Keratinocyte (primary cell): ENCODE data around the gene KRTAP10-12. TPM values are rescaled to one million over a fixed set of nuclear protein-coding genes. Genes with fewer than 3 reads are reported as not detected.

ENCODE experiments used
- DNase-seq: peaks from one replicate; pipeline ENCODE4 v3.0.0-alpha.2; 2011; ENCODE audit warnings: low read depth, missing footprints, low spot score
- FAIRE-seq: peaks from 2 replicates; lab custom pipeline; 2011; peaks lifted over from hg19 to GRCh38; lab: Jason Lieb, UNC
- H2AFZ ChIP-seq: 2 replicates; pipeline ENCODE4 v1.6.0; 2012; ENCODE audit warnings: low read length, control low read depth, inconsistent platforms; ENCODE audit not compliant: control insufficient read depth
- H3K27ac ChIP-seq: 2 replicates; pipeline ENCODE4 v1.5.1; 2011; ENCODE audit warnings: low read length; ENCODE audit not compliant: control insufficient read depth, insufficient read depth
- H3K27me3 ChIP-seq: 3 replicates; pipeline ENCODE4 v1.6.0; 2011; ENCODE audit warnings: low read length; ENCODE audit not compliant: control insufficient read depth, insufficient read depth; ENCODE audit errors: extremely low read depth
- H3K36me3 ChIP-seq, 2 experiments: 2 replicates in 1 of 2; 3 replicates in 1 of 2; pipeline ENCODE4 v1.5.1; 2011; ENCODE audit warnings: low read length in 2 of 2, mild to moderate bottlenecking in 1 of 2; ENCODE audit not compliant: control insufficient read depth in 2 of 2, insufficient read depth in 2 of 2; ENCODE audit errors: extremely low read depth in 1 of 2
- H3K4me1 ChIP-seq: 3 replicates; pipeline ENCODE4 v1.5.1; 2011; ENCODE audit warnings: low read length; ENCODE audit not compliant: control insufficient read depth, insufficient read depth; ENCODE audit errors: extremely low read depth
- H3K4me2 ChIP-seq: 3 replicates; pipeline ENCODE4 v1.6.0; 2011; ENCODE audit warnings: low read depth, low read length; ENCODE audit not compliant: control insufficient read depth, insufficient read depth; ENCODE audit errors: extremely low read depth
- H3K4me3 ChIP-seq, 3 experiments: fragments of 200-600 bp in 1 of 3; sonication (generic) in 1 of 3; 2 replicates in 2 of 3; 3 replicates in 1 of 3; pipeline ENCODE4 v1.5.1; 2011 to 2016; ENCODE audit warnings: low read length in 3 of 3, mild to moderate bottlenecking in 3 of 3, control low read depth in 2 of 3, inconsistent platforms in 1 of 3, low read depth in 1 of 3, mixed read lengths in 1 of 3, mixed run types in 1 of 3, moderate library complexity in 1 of 3; ENCODE audit not compliant: control insufficient read depth in 2 of 3, insufficient read depth in 2 of 3; ENCODE audit errors: extremely low read depth in 1 of 3
- H3K79me2 ChIP-seq: 2 replicates; pipeline ENCODE4 v1.6.0; 2012; ENCODE audit warnings: low read length; ENCODE audit not compliant: control insufficient read depth, insufficient read depth
- H3K9ac ChIP-seq: 3 replicates; pipeline ENCODE4 v1.6.0; 2011; ENCODE audit warnings: low read length; ENCODE audit not compliant: control insufficient read depth, insufficient read depth; ENCODE audit errors: extremely low read depth
- H3K9me1 ChIP-seq: 3 replicates; pipeline ENCODE4 v1.6.0; 2011; ENCODE audit warnings: low read length; ENCODE audit not compliant: control insufficient read depth, insufficient read depth; ENCODE audit errors: extremely low read depth
- H3K9me3 ChIP-seq: 2 replicates; pipeline ENCODE4 v1.5.1; 2012; ENCODE audit warnings: low read depth, low read length; ENCODE audit not compliant: control insufficient read depth
- H4K20me1 ChIP-seq: 3 replicates; pipeline ENCODE4 v1.6.0; 2011; ENCODE audit warnings: low read length; ENCODE audit not compliant: control insufficient read depth, insufficient read depth; ENCODE audit errors: extremely low read depth
- EZH2 ChIP-seq: IDR thresholded peaks from one replicate; pipeline ENCODE4 v1.6.1; 2012; ENCODE audit warnings: inconsistent platforms, mild to moderate bottlenecking, low read length, moderate library complexity
- dilution Hi-C: fragments of 300-500 bp; cut with MboI; formaldehyde crosslinking; loops from one replicate; pipeline ENCODE4 v1.7.0; 2020; ENCODE audit warnings: low sequenced_read_pairs; ENCODE audit not compliant: extremely low pct_ligation_motif_present
- polyA plus RNA-seq, 5 experiments: library from polyadenylated mRNA; depleted of rRNA in 3 of 5; stranded (reverse) in 3 of 5; stranded (forward) in 1 of 5; unstranded in 1 of 5; fragments of >200 nt; gene quantifications; 1 replicate in 1 of 5; 2 replicates in 3 of 5; 3 replicates in 1 of 5; pipeline versions ENCODE4 v1.2.1 to v1.2.3, GENCODE V29; 2011 to 2012; ENCODE audit warnings: missing spikeins in 2 of 5, low read depth in 1 of 5, low replicate concordance in 1 of 5
- TF ChIP-seq, protein P1 (sequence below), 3 experiments: IDR thresholded peaks in 1 of 3; conservative IDR thresholded peaks in 1 of 3; optimal IDR thresholded peaks in 1 of 3; 2 replicates in 2 of 3; 3 replicates in 1 of 3; pipeline versions ENCODE3 to v1.5.1; 2011; ENCODE audit warnings: low read length in 3 of 3, mild to moderate bottlenecking in 3 of 3, moderate library complexity in 2 of 3, control low read depth in 1 of 3, inconsistent platforms in 1 of 3; ENCODE audit not compliant: insufficient read depth in 2 of 3; ENCODE audit errors: extremely low read depth in 1 of 3

Gene KRTAP10-12
- polyA plus RNA-seq, 1 donor (not counting 4 experiments of a cell fraction or from before 2014, with no cell fraction given) = not detected

DNA sequence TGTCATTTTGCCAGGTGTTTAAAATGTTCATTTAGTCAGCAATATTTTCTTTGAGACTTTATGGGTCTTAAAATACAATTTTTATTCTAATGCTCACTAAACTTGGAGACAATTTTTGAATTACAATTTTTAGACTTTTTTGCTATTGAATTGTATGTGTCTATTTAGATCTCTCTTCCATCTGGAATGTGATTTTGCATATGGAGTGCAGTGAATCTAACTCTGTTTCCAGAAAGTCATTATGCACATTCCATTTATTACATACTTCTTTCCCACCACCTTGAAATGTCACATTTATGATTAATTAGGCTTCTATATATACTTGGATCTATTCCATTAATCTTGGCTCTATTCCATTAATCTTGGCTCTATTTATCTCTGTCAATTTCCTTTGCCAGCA is 20.0 kb downstream of the KRTAP10-12 start:
- Histone ChIP-seq H2AFZ (no peak overlapping the region), H3K27ac (no peak overlapping the region), H3K9me3 (peaks cover 2% of the 10 kb centered on the region), H3K4me1 (no peaks in the 10 kb centered on the region), H3K36me3 (no peaks in the 10 kb centered on the region), H3K9ac (no peak overlapping the region), H3K4me3 (no peak overlapping the region), H3K79me2 (no peaks in the 10 kb centered on the region), H3K27me3 (peaks cover 30% of the 10 kb centered on the region), H3K4me2 (no peak overlapping the region), H3K9me1 (no peaks in the 10 kb centered on the region), H4K20me1 (no peaks in the 10 kb centered on the region)
- FAIRE-seq (no peak), DNase-seq (no peak)
- TF ChIP-seq EZH2 = no peak
- TF ChIP-seq, protein P1, sequence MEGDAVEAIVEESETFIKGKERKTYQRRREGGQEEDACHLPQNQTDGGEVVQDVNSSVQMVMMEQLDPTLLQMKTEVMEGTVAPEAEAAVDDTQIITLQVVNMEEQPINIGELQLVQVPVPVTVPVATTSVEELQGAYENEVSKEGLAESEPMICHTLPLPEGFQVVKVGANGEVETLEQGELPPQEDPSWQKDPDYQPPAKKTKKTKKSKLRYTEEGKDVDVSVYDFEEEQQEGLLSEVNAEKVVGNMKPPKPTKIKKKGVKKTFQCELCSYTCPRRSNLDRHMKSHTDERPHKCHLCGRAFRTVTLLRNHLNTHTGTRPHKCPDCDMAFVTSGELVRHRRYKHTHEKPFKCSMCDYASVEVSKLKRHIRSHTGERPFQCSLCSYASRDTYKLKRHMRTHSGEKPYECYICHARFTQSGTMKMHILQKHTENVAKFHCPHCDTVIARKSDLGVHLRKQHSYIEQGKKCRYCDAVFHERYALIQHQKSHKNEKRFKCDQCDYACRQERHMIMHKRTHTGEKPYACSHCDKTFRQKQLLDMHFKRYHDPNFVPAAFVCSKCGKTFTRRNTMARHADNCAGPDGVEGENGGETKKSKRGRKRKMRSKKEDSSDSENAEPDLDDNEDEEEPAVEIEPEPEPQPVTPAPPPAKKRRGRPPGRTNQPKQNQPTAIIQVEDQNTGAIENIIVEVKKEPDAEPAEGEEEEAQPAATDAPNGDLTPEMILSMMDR (optimal IDR thresholded peaks at IDR 0.05 in 1 of 3, IDR thresholded peaks at IDR 0.05 in 1 of 3, conservative IDR thresholded peaks at IDR 0.05 in 1 of 3; ENCODE audit: extremely low read depth in 1 of 3, insufficient read depth in 2 of 3, low read length in 3 of 3) = no peak
- dilution Hi-C loops = no loop called here

DNA sequence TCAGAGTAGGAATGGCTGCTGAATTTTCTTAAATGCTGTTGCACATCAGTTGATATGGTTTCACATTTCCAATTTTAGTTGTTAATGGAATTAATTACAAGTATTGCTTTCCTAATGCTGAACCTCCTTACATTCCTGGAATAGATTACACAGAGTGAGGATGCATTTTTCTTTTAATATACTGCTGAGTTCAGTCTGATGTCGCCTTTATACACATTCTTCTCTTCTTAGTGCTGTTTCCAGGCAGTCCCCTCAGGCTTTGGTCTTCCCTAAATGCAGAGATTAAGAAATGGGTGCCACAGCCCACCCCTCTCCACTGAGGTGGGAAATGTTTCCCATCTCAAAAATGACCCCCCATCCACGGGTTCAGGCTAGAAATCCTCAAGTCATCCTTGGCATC is 21.1 kb downstream of the KRTAP10-12 start:
- peaks cover 2% of the 10 kb centered on the region for H3K9me3 ChIP-seq
- H3K36me3 ChIP-seq = no peaks in the 10 kb centered on the region
- H3K4me2 ChIP-seq = no peak overlapping the region
- no peaks in the 10 kb centered on the region for H3K4me1 ChIP-seq
- no peaks in the 10 kb centered on the region for H3K79me2 ChIP-seq
- H4K20me1 ChIP-seq = no peaks in the 10 kb centered on the region
- FAIRE-seq (no peak), DNase-seq (no peak)
- H3K4me3 ChIP-seq = no peak overlapping the region
- H3K27me3 ChIP-seq = peaks cover 22% of the 10 kb centered on the region
- dilution Hi-C loops = no loop called here
- TF ChIP-seq, protein P1 (optimal IDR thresholded peaks at IDR 0.05 in 1 of 3, IDR thresholded peaks at IDR 0.05 in 1 of 3, conservative IDR thresholded peaks at IDR 0.05 in 1 of 3; ENCODE audit: extremely low read depth in 1 of 3, insufficient read depth in 2 of 3, low read length in 3 of 3) = no peak
- TF ChIP-seq EZH2 = no peak
- H3K9me1 ChIP-seq = no peaks in the 10 kb centered on the region
- H3K27ac ChIP-seq = no peak overlapping the region
- H3K9ac ChIP-seq = no peak overlapping the region
- no peak overlapping the region for H2AFZ ChIP-seq
